GM18519 (cell line): ENCODE data around the gene B4GALNT3.

Source experiments
- ATAC-seq: cut with Tn5 transposase; IDR thresholded peaks from one replicate; pipeline ENCODE4 v1.9.1; 2021; ENCODE audit warnings: mild to moderate bottlenecking, moderate library complexity; ENCODE audit not compliant: unreplicated experiment, low FRiP score

The B4GALNT3 gene

GRCh38 chr12:586318-587071 is 126.8 kb downstream of the B4GALNT3 start:
- ATAC-seq = no peak

- ATAC-seq = no peak
Observed at GRCh38 chr12:587132-588023, 127.6 kb downstream of the B4GALNT3 start.

- no peak for ATAC-seq
Observed at GRCh38 chr12:588024-588322, 128.2 kb downstream of the B4GALNT3 start.

GRCh38 chr12:588646-589045 is 128.9 kb downstream of the B4GALNT3 start:
- ATAC-seq = no peak

- no peak for ATAC-seq
Observed at GRCh38 chr12:590206-590750, 130.5 kb downstream of the B4GALNT3 start.

- no peak for ATAC-seq
Observed at GRCh38 chr12:591167-592023, 131.7 kb downstream of the B4GALNT3 start.

- ATAC-seq = no peak
Observed at GRCh38 chr12:592024-592505, 132.3 kb downstream of the B4GALNT3 start.

GRCh38 chr12:593396-594270 is 133.9 kb downstream of the B4GALNT3 start:
- ATAC-seq = no peak

- ATAC-seq = no peak
Observed at GRCh38 chr12:597926-598568, 138.3 kb downstream of the B4GALNT3 start.

GRCh38 chr12:599756-600155 is 140.0 kb downstream of the B4GALNT3 start:
- ATAC-seq = no peak

GRCh38 chr12:601976-602699 is 142.4 kb downstream of the B4GALNT3 start:
- no peak for ATAC-seq

- ATAC-seq = no peak
Observed at GRCh38 chr12:602700-603068, 142.9 kb downstream of the B4GALNT3 start.

- no peak for ATAC-seq
Observed at GRCh38 chr12:604956-605355, 145.2 kb downstream of the B4GALNT3 start.

- ATAC-seq = no peak
Observed at GRCh38 chr12:607541-608001, 147.8 kb downstream of the B4GALNT3 start.

GRCh38 chr12:608413-608812 is 148.7 kb downstream of the B4GALNT3 start:
- ATAC-seq = no peak

GRCh38 chr12:608921-609320 is 149.2 kb downstream of the B4GALNT3 start:
- ATAC-seq = no peak

GRCh38 chr12:611721-612120 is 152.0 kb downstream of the B4GALNT3 start:
- ATAC-seq = no peak

GRCh38 chr12:612293-612692 is 152.6 kb downstream of the B4GALNT3 start:
- no peak for ATAC-seq
